ENCODE data around the gene MAPK4.

GRCh38 chr18:50647792-50648191 is 87.9 kb downstream of the MAPK4 start:
- TF ChIP-seq CTCF (IDR thresholded peaks at IDR 0.05; ENCODE audit: insufficient read depth, low read length) (no peak), POLR2AphosphoS5 (IDR thresholded peaks at IDR 0.05; ENCODE audit: low read depth) (no peak), SPI1 (IDR thresholded peaks at IDR 0.05; ENCODE audit: borderline replicate concordance, low read depth) (no peak), GABPA (IDR thresholded peaks at IDR 0.05; ENCODE audit: low read depth) (no peak), REST (IDR thresholded peaks at IDR 0.05; ENCODE audit: insufficient replicate concordance, low read depth) (no peak)
